NCI-H524 treated with DMSO at 0.1 percent for 48 hours (cell line): ENCODE measurements around the gene LYRM4.

Experiments
- DNase-seq: peaks from one replicate; lab custom pipeline; 2025; lab: John Stamatoyannopoulos, UW

LYRM4 gene

GRCh38 chr6:5246141-5247097 lies 14.3 kb downstream of the LYRM4 start:
- no peak for DNase-seq

DNA sequence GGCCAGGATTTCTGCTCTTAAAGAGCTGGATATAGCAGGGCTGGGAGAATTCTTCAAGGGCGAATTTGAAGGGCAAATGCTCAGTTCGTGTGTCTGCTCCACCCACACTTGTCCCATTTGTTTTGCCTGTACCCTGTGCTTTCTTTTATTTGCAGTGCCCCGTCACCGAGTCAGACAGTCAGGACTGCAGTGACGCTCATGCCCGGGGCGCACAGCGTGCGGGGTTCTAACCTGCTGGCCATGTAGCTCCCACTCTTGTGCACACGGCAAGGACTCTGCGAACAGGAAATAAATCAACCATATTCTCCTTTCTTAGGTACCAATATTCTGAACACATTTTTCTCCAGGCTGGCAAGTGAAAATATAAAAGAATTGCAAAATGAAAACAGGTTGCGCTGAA lies 17.7 kb downstream of the LYRM4 start:
- no peak for DNase-seq

GRCh38 chr6:5241252-5241651 lies 19.5 kb downstream of the LYRM4 start:
- no peak for DNase-seq

DNA sequence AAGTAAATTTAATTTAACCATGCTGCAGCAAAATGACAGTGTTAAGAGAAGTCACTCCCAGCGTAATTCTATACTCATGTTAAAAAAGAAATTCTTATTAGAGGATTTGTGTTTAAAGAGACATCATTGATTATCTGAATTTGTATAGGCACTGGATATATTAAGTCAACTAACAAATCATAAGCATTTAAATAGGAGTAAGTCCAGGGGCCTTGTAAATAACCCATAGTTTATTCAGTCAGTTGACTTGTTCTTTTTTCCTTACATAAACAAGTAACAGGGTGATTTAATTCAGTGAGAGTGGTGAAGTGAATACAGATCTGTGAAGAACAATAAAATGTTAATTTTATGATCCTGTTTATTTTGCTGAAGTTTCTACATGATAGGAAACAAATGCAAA lies 22.4 kb downstream of the LYRM4 start:
- no peak for DNase-seq

- no peak for DNase-seq
These were observed 22.9 kb downstream of the LYRM4 start for GRCh38 chr6:5237805-5238204.

GRCh38 chr6:5235830-5236229 lies 24.9 kb downstream of the LYRM4 start:
- DNase-seq, result no peak

DNA sequence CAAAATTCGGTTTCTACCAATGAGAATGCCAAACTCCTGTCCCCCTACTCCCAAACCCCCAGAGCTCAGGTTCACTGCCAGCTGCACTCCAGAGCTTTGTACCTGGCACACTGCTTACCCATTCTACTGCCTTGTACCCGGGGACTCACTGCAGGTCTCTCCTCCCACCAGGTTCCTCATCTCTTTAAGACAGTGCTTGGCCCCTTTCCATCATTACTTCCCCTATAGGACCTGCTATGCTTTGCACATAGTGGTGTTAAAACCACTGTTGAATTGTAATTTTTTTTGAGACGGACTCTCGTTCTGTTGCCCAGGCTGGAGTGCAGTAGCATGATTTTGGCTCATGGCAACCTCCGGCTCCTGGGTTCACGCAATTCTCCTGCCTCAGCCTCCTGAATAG lies 25.9 kb downstream of the LYRM4 start:
- no peak for DNase-seq

DNA sequence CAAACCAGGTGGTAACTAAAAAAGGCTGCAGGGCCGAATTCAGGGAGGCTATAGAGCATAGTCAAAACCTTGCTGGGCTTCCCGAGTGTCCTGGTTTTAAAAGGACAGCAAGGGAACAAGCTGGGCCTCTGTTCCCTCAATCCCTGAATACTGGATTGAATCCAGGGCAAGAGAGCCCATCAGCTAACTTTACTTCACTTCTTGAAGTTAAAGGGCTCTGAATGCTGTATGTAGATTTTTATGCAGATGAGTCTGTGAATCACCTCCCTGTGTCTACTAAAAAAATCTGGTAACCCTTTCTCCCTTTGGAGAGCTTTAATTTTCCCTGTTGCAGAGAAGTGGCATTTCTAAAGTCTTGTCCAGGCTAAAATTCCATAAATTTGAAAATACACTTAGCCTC lies 29.5 kb downstream of the LYRM4 start:
- no peak for DNase-seq

GRCh38 chr6:5230081-5230480 lies 30.7 kb downstream of the LYRM4 start:
- DNase-seq, result no peak

DNA sequence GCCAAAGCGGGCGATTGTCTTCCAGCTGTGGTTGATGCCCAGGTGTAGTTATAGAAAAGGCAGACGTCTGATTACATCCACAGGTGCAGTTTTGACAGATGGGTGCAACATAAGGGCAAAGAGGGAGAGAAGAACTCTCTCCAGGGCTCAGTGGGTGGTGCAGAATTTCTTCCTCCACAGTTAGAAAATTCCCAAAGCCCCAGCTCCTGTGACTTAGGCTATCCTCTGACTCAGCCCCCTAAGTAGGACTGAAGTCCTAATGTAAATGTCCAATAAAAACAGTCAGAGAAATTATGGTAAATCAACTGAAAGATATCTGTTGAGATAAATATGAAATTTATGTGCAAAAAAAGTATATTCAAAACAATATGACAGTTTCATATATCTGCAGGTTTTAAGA lies 31.4 kb downstream of the LYRM4 start:
- DNase-seq, result no peak

- no peak for DNase-seq
These were observed 37.4 kb downstream of the LYRM4 start for GRCh38 chr6:5223309-5223708.

DNA sequence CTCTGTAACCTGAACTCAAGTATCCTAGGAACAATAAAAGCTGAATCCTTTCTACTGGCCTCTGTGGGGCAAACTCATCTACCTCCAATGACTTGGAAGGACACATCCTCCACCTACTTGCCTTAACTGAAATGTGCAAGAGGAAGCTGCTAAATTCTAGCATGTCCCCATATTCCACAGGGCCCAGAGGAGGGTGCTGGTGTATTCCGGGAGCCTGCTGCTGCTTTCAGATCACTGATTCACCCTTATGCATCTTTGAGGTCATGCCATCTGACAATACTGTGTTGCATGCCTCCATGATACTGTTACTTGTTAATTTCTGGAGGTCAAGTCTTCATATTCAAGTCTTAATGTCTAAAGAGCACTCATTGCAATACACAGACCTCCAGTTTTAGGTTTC lies 40.3 kb downstream of the LYRM4 start:
- no peak for DNase-seq

GRCh38 chr6:5219011-5219691 lies 41.6 kb downstream of the LYRM4 start:
- no peak for DNase-seq

- DNase-seq, result no peak
These were observed 43.4 kb downstream of the LYRM4 start for GRCh38 chr6:5217356-5217755.

GRCh38 chr6:5215799-5216198 lies 45.0 kb downstream of the LYRM4 start:
- no peak for DNase-seq

- DNase-seq, result no peak
These were observed 45.6 kb downstream of the LYRM4 start for GRCh38 chr6:5215159-5215558.

GRCh38 chr6:5214570-5215052 lies 46.1 kb downstream of the LYRM4 start:
- peak; percentile 42 for DNase-seq

DNA sequence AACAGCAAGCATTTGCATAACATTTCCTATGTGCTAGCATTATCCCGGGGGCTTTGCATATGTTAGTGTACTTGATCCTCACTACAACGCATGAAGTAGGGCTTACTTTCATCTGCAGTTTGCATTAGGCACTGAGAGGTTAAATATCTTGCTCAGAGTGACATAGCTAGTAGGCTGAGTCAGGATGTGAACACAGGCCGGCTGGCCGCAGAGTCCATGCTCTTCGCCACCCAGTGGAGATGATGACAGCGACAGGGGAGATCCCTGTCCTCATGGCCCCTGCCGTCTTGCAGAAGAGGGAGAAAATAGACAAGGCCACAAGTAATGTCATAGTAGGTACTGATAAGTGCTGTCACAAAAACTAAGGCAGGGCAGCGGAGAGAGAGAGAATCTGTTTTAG lies 46.9 kb downstream of the LYRM4 start:
- no peak for DNase-seq

DNA sequence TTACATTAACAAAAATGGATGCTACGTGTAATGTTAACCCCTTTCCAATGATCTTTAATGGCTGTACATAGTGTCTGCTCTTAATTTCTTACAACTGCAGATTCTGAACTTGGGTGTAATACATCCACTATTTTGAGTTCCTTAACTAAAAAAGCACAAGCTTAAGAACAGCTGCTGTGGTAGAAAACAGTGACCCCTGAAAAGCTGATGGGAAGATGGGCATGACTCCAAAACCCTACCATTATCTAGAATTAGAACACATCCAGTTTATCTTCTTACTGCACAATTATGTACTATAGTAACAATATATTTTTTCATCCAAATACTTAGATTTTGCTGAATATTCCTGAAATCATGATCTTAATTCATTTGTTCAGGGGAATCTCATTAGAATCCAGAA lies 49.3 kb downstream of the LYRM4 start:
- no peak for DNase-seq

DNA sequence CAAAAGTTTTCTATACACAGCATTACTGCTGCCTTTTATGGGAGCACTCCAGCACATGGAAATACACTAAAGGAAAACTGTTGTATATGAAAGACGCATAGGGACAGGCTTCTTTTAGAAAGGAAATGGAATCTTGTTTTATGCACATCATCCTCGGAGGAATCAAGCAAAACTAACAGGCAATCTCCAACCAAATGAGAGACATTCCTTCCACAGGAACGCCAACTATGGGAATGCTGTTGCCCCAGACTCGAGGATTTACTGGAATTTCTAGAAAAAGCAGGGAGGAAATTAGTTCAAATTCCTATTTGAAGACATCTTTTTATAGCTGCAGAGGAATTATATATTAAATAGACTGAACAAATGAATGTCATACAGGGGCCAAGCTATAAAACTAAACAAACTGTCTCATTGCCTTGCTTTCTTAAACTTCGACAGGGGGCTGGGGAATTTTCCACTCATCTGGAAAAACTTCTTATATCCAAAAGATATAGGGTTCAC lies 52.2 kb downstream of the LYRM4 start:
- DNase-seq, result no peak

DNA sequence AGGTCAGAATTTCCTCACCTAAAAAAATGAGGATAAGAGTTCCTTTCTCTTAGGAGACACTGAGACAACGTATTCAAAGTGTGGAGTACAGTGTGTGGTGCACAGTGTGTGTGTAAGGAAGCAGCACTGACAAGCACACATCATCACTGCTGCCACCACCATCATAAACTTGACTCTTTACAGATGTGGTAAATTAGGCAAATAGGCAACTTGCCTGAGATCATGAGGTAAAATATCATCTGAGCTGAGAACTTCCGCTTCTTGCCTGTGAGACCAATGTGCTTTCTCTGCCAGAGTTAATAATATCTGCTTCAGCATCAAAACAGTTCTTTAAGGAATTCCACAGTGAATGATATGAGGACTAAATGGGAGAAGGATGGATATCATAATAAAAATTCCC lies 52.7 kb downstream of the LYRM4 start:
- no peak for DNase-seq

DNA sequence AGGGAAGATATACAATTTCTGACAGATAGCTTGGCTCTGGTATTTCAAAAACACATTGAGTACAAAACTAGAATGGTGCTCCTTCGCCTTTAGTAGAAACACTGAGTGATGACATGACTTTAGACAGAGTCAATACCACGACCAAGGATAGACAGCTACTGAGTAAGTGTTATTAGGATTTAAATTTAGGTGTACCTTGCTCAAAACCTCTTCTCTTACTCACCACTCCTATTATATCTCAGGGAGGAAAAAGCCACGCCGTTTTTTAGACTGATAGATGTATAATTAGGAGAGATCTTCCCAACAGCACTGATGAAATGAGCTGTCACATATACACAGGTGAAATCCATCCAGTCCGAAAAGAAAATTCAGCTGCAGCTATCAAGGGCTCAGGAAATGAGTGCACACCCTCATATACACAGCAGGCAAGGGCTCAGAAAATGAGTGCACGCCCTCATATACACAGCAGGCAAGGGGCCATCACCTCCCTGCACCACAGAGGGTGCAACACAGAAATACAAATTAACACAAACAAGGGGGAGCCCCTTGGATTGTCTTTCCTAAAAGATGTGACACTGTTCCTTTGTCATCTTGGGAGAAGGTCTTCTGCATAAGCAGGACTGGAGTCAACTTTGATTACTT lies 53.7 kb downstream of the LYRM4 start:
- no peak for DNase-seq
